Activated CD4-positive, alpha-beta T cell treated with anti-CD3 and anti-CD28 coated beads for 48 hours (primary cell): ENCODE results near the gene SNTB2.
"Not testable (repeated sequence)": the region's sequence is repeated elsewhere in the genome, so short reads cannot be mapped to it uniquely, and the experiment has no call there.

Source experiments
- DNase-seq: peaks from one replicate; pipeline ENCODE4 v3.0.0-alpha.2; 2020

The SNTB2 gene

GRCh38 chr16:69294051-69294450 lies 107.1 kb downstream of the SNTB2 start:
- DNase-seq = no peak

GRCh38 chr16:69296771-69297170 lies 109.8 kb downstream of the SNTB2 start:
- not testable (repeated sequence) for DNase-seq

- no peak for DNase-seq
These were observed 111.3 kb downstream of the SNTB2 start for GRCh38 chr16:69298261-69298660.

GRCh38 chr16:69301187-69301586 lies 114.2 kb downstream of the SNTB2 start:
- DNase-seq = no peak

- no peak for DNase-seq
These were observed 114.9 kb downstream of the SNTB2 start for GRCh38 chr16:69301861-69302260.

GRCh38 chr16:69302301-69302700 lies 115.3 kb downstream of the SNTB2 start:
- DNase-seq = no peak

GRCh38 chr16:69306031-69306430 lies 119.1 kb downstream of the SNTB2 start:
- no peak for DNase-seq

- DNase-seq = no peak
These were observed 120.1 kb downstream of the SNTB2 start for GRCh38 chr16:69307091-69307490.

GRCh38 chr16:69307856-69308255 lies 120.9 kb downstream of the SNTB2 start:
- DNase-seq = no peak

- DNase-seq = no peak
These were observed 122.4 kb downstream of the SNTB2 start for GRCh38 chr16:69309316-69309715.

- DNase-seq = peak; percentile 98
These were observed 123.9 kb downstream of the SNTB2 start, which contains the start of gene VPS4A for GRCh38 chr16:69310653-69311532. TSS of gene VPS4A (plus strand) at chr16:69311350. CDS start at chr16:69311512, 162 bp downstream.

- DNase-seq = peak; percentile 56
These were observed 124.8 kb downstream of the SNTB2 start for GRCh38 chr16:69311533-69312387.

GRCh38 chr16:69313469-69313868 lies 126.5 kb downstream of the SNTB2 start:
- no peak for DNase-seq

- no peak for DNase-seq
These were observed 127.6 kb downstream of the SNTB2 start for GRCh38 chr16:69314534-69314933.

GRCh38 chr16:69315486-69316311 lies 128.7 kb downstream of the SNTB2 start:
- no peak for DNase-seq

- no peak for DNase-seq
These were observed 129.7 kb downstream of the SNTB2 start for GRCh38 chr16:69316595-69317034.

- no peak for DNase-seq
These were observed 131.4 kb downstream of the SNTB2 start for GRCh38 chr16:69318177-69318910.

- DNase-seq = no peak
These were observed 131.9 kb downstream of the SNTB2 start for GRCh38 chr16:69318911-69319289.

- no peak for DNase-seq
These were observed 132.4 kb downstream of the SNTB2 start for GRCh38 chr16:69319381-69319780.

GRCh38 chr16:69319826-69320739 lies 133.1 kb downstream of the SNTB2 start:
- no peak for DNase-seq

GRCh38 chr16:69320740-69321073 lies 133.7 kb downstream of the SNTB2 start:
- no peak for DNase-seq
